Measurements from ENCODE around the gene FADS6. TPM values are rescaled to one million over a fixed set of nuclear protein-coding genes. Genes with fewer than 3 reads are reported as not detected.
A peak's percentile ranks its signal among the peaks of the same experiment; 100 is the strongest.

Gene FADS6
- total RNA-seq, 1 donor from 2014 or later = not detected

DNA sequence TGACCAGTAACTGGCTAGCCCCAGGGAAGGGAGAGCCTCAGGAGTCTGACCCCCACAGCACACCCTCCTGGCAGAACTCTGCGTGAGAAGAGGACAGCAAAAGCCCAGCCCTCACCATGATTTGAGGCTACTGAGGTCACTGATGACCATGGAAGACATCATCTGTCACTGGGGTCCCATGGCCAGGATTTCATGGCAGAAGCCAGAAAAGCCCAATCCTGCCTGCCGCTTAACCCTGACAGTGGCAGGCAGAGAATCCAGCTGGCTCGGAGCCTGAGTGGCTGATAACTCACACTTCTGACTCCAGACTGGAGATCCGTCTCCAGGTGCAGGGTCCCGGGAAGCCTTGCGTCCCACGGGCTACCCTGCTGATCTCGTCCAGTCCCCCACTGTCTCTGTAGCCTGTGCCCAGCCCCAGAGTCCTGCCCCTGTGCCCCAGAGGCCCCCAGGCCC is 51.3 kb downstream of the FADS6 start:
- DNase-seq (ENCODE audit: low read depth, low spot score) = no peak
- H3K27ac Mint-ChIP-seq (ENCODE audit: unreplicated experiment) = no peak overlapping the region
- H3K4me1 Mint-ChIP-seq = peaks cover 16% of the 10 kb centered on the region
- no peak overlapping the region for H3K4me3 Mint-ChIP-seq
- no peaks in the 10 kb centered on the region for H3K36me3 Mint-ChIP-seq (ENCODE audit: low read depth)
- H3K9me3 Mint-ChIP-seq = no peaks in the 10 kb centered on the region
- peaks cover 35% of the 10 kb centered on the region for H3K27me3 Mint-ChIP-seq (ENCODE audit: low read depth)
- TF ChIP-seq, protein P1, sequence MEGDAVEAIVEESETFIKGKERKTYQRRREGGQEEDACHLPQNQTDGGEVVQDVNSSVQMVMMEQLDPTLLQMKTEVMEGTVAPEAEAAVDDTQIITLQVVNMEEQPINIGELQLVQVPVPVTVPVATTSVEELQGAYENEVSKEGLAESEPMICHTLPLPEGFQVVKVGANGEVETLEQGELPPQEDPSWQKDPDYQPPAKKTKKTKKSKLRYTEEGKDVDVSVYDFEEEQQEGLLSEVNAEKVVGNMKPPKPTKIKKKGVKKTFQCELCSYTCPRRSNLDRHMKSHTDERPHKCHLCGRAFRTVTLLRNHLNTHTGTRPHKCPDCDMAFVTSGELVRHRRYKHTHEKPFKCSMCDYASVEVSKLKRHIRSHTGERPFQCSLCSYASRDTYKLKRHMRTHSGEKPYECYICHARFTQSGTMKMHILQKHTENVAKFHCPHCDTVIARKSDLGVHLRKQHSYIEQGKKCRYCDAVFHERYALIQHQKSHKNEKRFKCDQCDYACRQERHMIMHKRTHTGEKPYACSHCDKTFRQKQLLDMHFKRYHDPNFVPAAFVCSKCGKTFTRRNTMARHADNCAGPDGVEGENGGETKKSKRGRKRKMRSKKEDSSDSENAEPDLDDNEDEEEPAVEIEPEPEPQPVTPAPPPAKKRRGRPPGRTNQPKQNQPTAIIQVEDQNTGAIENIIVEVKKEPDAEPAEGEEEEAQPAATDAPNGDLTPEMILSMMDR (conservative IDR thresholded peaks at IDR 0.05) = no peak

DNA sequence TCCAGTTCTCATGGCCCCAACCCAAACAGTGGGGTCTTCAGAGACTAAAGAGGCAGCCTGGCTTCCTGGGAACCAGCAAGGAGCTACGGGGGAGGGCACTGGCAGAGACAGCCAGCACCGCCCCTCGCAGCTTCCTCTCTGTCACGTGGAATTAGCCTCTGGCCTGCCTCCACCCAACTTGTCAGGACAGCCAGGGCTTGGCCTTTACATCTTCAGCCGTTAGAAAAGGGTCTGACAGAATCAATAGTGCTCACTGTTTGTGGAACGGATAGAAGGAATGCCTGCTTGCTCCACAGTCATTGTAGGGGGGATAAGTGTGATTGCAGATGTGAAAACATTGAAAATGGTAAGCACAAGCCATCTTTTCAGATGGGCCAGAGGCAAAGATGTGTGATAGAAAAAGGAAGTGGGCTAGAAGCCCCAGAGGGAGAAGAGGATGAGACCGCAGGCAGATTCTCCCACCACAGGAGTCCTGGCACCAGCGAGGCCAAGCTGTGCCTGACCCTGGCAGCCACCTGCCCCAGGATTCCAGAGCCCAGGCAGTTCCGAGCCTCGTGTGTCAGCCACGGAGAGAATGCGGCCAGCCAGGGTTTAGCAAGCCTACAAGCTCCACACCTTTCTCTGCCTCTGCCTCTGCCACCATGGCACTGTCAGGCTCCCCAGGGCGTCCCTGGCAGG is 52.3 kb downstream of the FADS6 start:
- no peaks in the 10 kb centered on the region for H3K9me3 Mint-ChIP-seq
- DNase-seq (ENCODE audit: low read depth, low spot score) = no peak
- H3K27me3 Mint-ChIP-seq (ENCODE audit: low read depth) = peaks cover 35% of the 10 kb centered on the region
- no peak overlapping the region for H3K27ac Mint-ChIP-seq (ENCODE audit: unreplicated experiment)
- TF ChIP-seq, protein P1 (conservative IDR thresholded peaks at IDR 0.05) = no peak
- peaks cover 1% of the 10 kb centered on the region for H3K36me3 Mint-ChIP-seq (ENCODE audit: low read depth)
- H3K4me1 Mint-ChIP-seq = peaks cover 16% of the 10 kb centered on the region
- peak overlapping the region; percentile 58 for H3K4me3 Mint-ChIP-seq

DNA sequence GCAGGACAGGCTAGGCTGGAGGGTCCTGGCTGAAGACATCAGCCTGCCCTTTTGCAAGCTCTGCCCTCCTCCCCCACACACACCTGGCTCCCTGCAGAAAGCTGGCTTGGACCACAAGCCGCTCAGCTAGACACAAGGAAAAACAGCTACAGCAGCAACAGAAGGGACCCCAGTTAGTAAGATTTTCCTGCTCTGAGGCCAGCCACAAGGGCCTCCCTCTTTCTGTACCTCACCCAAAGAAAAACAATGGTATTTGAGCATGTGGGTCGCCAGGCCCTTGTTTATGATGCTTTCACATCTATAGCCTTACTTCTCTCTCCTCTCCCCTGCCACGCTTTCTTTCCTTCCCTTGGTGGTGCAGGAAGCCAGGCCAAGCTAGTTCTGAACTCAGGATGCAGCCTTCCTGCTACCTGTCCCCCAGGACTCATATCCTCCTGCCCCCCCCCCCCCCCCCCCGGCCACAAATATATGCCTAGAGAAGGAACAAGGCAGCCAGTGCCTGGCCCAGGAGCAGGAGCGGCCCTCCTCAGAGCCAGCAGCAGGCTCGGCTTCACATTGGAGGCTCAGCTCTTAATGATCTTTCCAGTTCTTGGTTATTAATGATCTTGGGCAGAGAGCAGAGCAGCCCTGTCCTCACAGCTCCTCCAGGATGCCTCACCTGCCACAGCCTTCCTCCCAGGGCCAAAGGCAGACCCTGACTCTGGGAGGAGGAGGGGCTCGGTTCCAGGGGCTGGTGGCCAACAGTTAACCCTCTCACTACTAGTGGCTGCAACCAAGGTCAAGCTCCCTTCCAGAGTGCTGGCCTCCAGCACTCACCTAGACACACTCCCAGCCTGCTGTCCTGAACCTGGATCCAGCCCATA is 53.2 kb downstream of the FADS6 start:
- H3K27ac Mint-ChIP-seq (ENCODE audit: unreplicated experiment) = no peak overlapping the region
- peaks cover 16% of the 10 kb centered on the region for H3K4me1 Mint-ChIP-seq
- peaks cover 28% of the 10 kb centered on the region for H3K27me3 Mint-ChIP-seq (ENCODE audit: low read depth)
- peaks cover 4% of the 10 kb centered on the region for H3K36me3 Mint-ChIP-seq (ENCODE audit: low read depth)
- no peaks in the 10 kb centered on the region for H3K9me3 Mint-ChIP-seq
- TF ChIP-seq, protein P1 (conservative IDR thresholded peaks at IDR 0.05) = no peak
- peak overlapping the region; percentile 44 for H3K4me3 Mint-ChIP-seq
- DNase-seq (ENCODE audit: low read depth, low spot score) = no peak

DNA sequence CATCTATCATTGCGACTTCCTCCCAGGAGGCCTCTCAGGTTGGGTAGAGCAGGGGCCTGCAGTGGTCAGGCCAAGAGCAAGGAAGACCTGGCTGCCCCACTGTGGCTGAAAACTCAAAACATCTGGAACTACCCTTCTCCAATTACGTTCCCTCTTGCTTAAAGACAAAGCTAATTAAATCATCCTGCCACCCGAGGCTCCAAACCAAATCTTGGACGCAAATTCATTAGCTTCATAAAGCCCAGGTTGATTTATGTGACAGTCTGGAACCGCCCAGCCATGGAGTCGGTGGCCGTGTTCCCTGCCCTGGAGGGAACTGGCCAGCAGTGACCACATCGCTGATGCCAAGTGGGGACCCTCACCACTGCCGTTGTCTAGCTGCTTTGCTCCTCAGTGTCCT is 55.2 kb downstream of the FADS6 start:
- peaks cover 13% of the 10 kb centered on the region for H3K27me3 Mint-ChIP-seq (ENCODE audit: low read depth)
- TF ChIP-seq, protein P1 (conservative IDR thresholded peaks at IDR 0.05) = no peak
- H3K4me3 Mint-ChIP-seq = no peak overlapping the region
- no peak for DNase-seq (ENCODE audit: low read depth, low spot score)
- peaks cover 22% of the 10 kb centered on the region for H3K4me1 Mint-ChIP-seq
- H3K36me3 Mint-ChIP-seq (ENCODE audit: low read depth) = peaks cover 4% of the 10 kb centered on the region
- H3K27ac Mint-ChIP-seq (ENCODE audit: unreplicated experiment) = no peak overlapping the region
- H3K9me3 Mint-ChIP-seq = no peaks in the 10 kb centered on the region

DNA sequence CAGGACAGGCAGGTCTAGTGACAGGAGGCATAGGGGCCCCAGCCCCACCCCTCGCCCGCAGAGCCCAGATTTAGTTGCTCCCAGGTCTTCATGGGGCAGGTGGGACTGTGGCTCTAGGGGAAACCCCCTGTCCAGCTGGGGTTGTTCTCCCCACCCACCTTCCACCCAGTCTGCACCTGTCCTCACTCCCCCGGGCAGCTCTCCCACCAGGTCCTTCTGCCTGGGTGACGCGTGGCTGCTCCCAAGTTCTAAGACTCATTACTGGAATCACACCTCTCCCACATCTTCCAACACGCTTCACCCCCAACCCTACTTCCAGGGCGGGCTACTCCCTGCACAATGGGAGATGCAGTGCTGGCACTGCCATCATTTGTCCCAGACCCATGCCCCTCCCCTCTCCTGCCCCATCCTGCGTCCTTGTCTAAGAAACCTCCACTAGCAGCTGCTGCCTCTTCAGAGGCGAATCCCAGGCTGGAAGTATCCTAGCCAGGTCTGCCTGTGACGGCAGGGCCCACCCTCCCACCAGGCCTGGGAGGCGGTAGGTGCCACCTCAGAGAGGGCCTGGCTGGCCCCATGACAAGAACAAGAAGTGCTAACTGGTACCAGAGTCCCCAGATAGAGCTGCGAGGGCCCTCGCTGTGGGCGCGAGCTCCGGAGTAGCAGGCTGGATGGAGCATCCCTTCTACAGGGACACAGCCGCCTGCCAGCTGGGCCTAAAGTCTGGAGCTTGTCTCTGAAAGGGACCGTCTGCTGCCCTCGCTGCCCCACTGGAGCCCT is 56.6 kb downstream of the FADS6 start:
- TF ChIP-seq, protein P1 (conservative IDR thresholded peaks at IDR 0.05) = no peak

More for the DNA sequence above, 56.6 kb downstream of the FADS6 start:
- H3K27me3 Mint-ChIP-seq (ENCODE audit: low read depth) = peaks cover 8% of the 10 kb centered on the region
- peaks cover 19% of the 10 kb centered on the region for H3K4me1 Mint-ChIP-seq
- no peak overlapping the region for H3K4me3 Mint-ChIP-seq
- no peak overlapping the region for H3K27ac Mint-ChIP-seq (ENCODE audit: unreplicated experiment)
- no peaks in the 10 kb centered on the region for H3K9me3 Mint-ChIP-seq
- DNase-seq (ENCODE audit: low read depth, low spot score) = no peak
- peaks cover 4% of the 10 kb centered on the region for H3K36me3 Mint-ChIP-seq (ENCODE audit: low read depth)

Data from neural crest cell (in vitro differentiated cells).